Left lung (tissue), 10 donors: ENCODE data around the gene SIRT2. TPM values are rescaled to one million over a fixed set of nuclear protein-coding genes. Genes with fewer than 3 reads are reported as not detected.
A peak's percentile ranks its signal among the peaks of the same experiment; 100 is the strongest.
"Not testable (repeated sequence)": the region's sequence is repeated elsewhere in the genome, so short reads cannot be mapped to it uniquely, and the experiment has no call there.

Experiments
- ATAC-seq: fragments of 200-7000 bp; cut with Tn5 transposase; one replicate; pipeline ENCODE4 v1.9.1; 2020; ENCODE audit warnings: moderate library complexity
- DNase-seq, 4 donors: peaks; one replicate each; pipeline ENCODE4 v3.0.0-alpha.2; 2013 to 2020
- H3K27ac ChIP-seq, 2 donors: fragments of 200-600 bp; sonication (generic) in 1 of 2; one replicate each; pipeline versions ENCODE4 v1.5.0 to v1.8.0; 2020 to 2021
- H3K27me3 ChIP-seq, 2 donors: fragments of 200-600 bp; sonication (generic) in 1 of 2; one replicate each; pipeline versions ENCODE4 v1.5.0 to v1.8.0; 2020 to 2021
- H3K36me3 ChIP-seq, 2 donors: fragments of 200-600 bp; sonication (generic) in 1 of 2; one replicate each; pipeline versions ENCODE4 v1.5.0 to v1.8.0; 2020 to 2021
- H3K4me1 ChIP-seq, 2 donors: fragments of 200-600 bp; one replicate each; pipeline ENCODE4 v1.8.0; 2021
- H3K4me3 ChIP-seq, 2 donors: fragments of 200-600 bp; sonication (generic) in 1 of 2; one replicate each; pipeline versions ENCODE4 v1.5.0 to v1.8.0; 2020 to 2021; ENCODE audit warnings: mild to moderate bottlenecking in 1 of 2
- H3K9me3 ChIP-seq, 2 donors: fragments of 200-600 bp; sonication (generic) in 1 of 2; one replicate each; pipeline versions ENCODE4 v1.5.0 to v1.8.0; 2020 to 2021
- CTCF ChIP-seq, 2 donors: fragments of 200-600 bp; sonication (generic) in 1 of 2; IDR thresholded peaks; one replicate each; pipeline versions ENCODE4 v1.5.0 to v1.8.0; 2021; ENCODE audit warnings: antibody characterized with exemption in 2 of 2
- intact Hi-C, 2 donors: fragments of 100-400 bp; cut with DNase I; formaldehyde crosslinking; loops; one replicate each; pipeline versions ENCODE4 v1.11.2 to v1.14.2; 2022
- polyA plus RNA-seq, 6 donors: library from polyadenylated mRNA; unstranded; fragments of 120-200 nt; gene quantifications; one replicate each; pipeline ENCODE4 v1.2.1, GENCODE V29; 2013; ENCODE audit not compliant: insufficient read length in 6 of 6
- total RNA-seq, 2 donors: library from RNA; stranded (reverse); fragmentation: NEBNext Ultra II Directional; extraction: Animal tissue kit (Norgen Biotek cat#: 25700); gene quantifications; one replicate each; pipeline ENCODE4 v1.2.1, GENCODE V29; 2021
- donor health status: DM: no; HTN: yes; CAD: no.
- donor health status: DM: no; HTN: no; CAD: no.

SIRT2 gene
- total and polyA plus RNA-seq, 8 donors: 49.2 to 56.1 (median 52.6) TPM

- intact Hi-C loops: no loop called here
- Histone ChIP-seq H3K4me3 (peak overlapping the region; percentile 41 to 49), H3K4me1 (peaks cover 5 to 35% of the 10 kb centered on the region in 2 donors), H3K27me3 (no peaks in the 10 kb centered on the region), H3K9me3 (no peaks in the 10 kb centered on the region), H3K27ac (peak overlapping the region in 1 of 2 donors; percentile 53), H3K36me3 (no peaks in the 10 kb centered on the region)
- ATAC-seq: peak; percentile 26
- DNase-seq: peak in 1 of 4 donors; percentile 81
- no peak for TF ChIP-seq CTCF (IDR thresholded peaks at IDR 0.05)
Observed at GRCh38 chr19:38869160-38869835, 30.1 kb downstream of the SIRT2 start.

GRCh38 chr19:38868551-38868950, 30.9 kb downstream of the SIRT2 start:
- TF ChIP-seq CTCF (IDR thresholded peaks at IDR 0.05): no peak
- DNase-seq (no peak), ATAC-seq (no peak)
- no peak overlapping the region for H3K4me3 ChIP-seq
- peaks cover 5 to 39% of the 10 kb centered on the region in 2 donors for H3K4me1 ChIP-seq
- no peaks in the 10 kb centered on the region for H3K27me3 ChIP-seq
- intact Hi-C loops: no loop called here
- no peaks in the 10 kb centered on the region for H3K36me3 ChIP-seq
- no peak overlapping the region for H3K27ac ChIP-seq
- H3K9me3 ChIP-seq: no peaks in the 10 kb centered on the region

- ATAC-seq (no peak), DNase-seq (no peak)
- no peak overlapping the region for H3K4me3 ChIP-seq
- no peak for TF ChIP-seq CTCF (IDR thresholded peaks at IDR 0.05)
- no peaks in the 10 kb centered on the region for H3K9me3 ChIP-seq
- peaks cover 5 to 45% of the 10 kb centered on the region in 2 donors for H3K4me1 ChIP-seq
- H3K27me3 ChIP-seq: no peaks in the 10 kb centered on the region
- intact Hi-C loops: no loop called here
- no peak overlapping the region for H3K27ac ChIP-seq
- no peaks in the 10 kb centered on the region for H3K36me3 ChIP-seq
Observed at GRCh38 chr19:38867171-38867780, 32.1 kb downstream of the SIRT2 start.

- intact Hi-C loops: no loop called here
- no peaks in the 10 kb centered on the region for H3K9me3 ChIP-seq
- ATAC-seq (peak; percentile 54), DNase-seq (peak in 2 of 4 donors; percentile 67 to 82)
- H3K27ac ChIP-seq: peak overlapping the region in 1 of 2 donors; percentile 24
- no peak for TF ChIP-seq CTCF (IDR thresholded peaks at IDR 0.05)
- H3K4me3 ChIP-seq: no peak overlapping the region
- no peaks in the 10 kb centered on the region for H3K36me3 ChIP-seq
- H3K27me3 ChIP-seq: no peaks in the 10 kb centered on the region
- peaks cover 0 to 27% of the 10 kb centered on the region in 2 donors for H3K4me1 ChIP-seq
Observed at GRCh38 chr19:38862321-38863059, 36.9 kb downstream of the SIRT2 start.

GRCh38 chr19:38861368-38861767, 38.0 kb downstream of the SIRT2 start:
- Histone ChIP-seq H3K9me3 (no peaks in the 10 kb centered on the region), H3K27me3 (no peaks in the 10 kb centered on the region), H3K4me1 (peaks cover 0 to 27% of the 10 kb centered on the region in 2 donors), H3K27ac (no peak overlapping the region), H3K4me3 (no peak overlapping the region), H3K36me3 (no peaks in the 10 kb centered on the region)
- no peak for TF ChIP-seq CTCF (IDR thresholded peaks at IDR 0.05)
- ATAC-seq: no peak
- intact Hi-C loops: no loop called here
- DNase-seq: no peak

- DNase-seq, intact Hi-C loops, H3K9me3 ChIP-seq, H3K4me3 ChIP-seq, H3K36me3 ChIP-seq, H3K27me3 ChIP-seq, H3K27ac ChIP-seq, ATAC-seq: not testable (repeated sequence)
- H3K4me1 ChIP-seq: peaks cover 0 to 20% of the 10 kb centered on the region in 2 donors
Observed at GRCh38 chr19:38859631-38860204, 39.7 kb downstream of the SIRT2 start.
